Sigmoid colon (tissue), 4 donors: Measurements from ENCODE around the gene EFCAB10.

Source experiments
- EP300 ChIP-seq, 4 donors: sonication (generic); formaldehyde crosslinking; IDR thresholded peaks; one replicate each; pipeline ENCODE4 v1.6.1; 2017; ENCODE audit warnings: antibody characterized with exemption in 4 of 4
- POLR2A ChIP-seq, 2 donors: fragments of 450-650 bp; IDR thresholded peaks; one replicate each; pipeline ENCODE4 v1.6.1; 2016; ENCODE audit warnings: antibody characterized with exemption in 2 of 2, mild to moderate bottlenecking in 2 of 2, moderate library complexity in 2 of 2
- POLR2AphosphoS5 ChIP-seq, 4 donors: sonication (generic); formaldehyde crosslinking; IDR thresholded peaks; one replicate each; pipeline ENCODE4 v1.6.1; 2017; ENCODE audit warnings: antibody characterized with exemption in 4 of 4
- TF ChIP-seq, protein P1 (sequence below), 4 experiments: fragments of 450-650 bp in 3 of 4; fragments of 200-600 bp in 1 of 4; IDR thresholded peaks; one replicate each; pipeline ENCODE4 v1.5.1; 2016 to 2019; ENCODE audit warnings: antibody characterized with exemption in 4 of 4, mild to moderate bottlenecking in 3 of 4, moderate library complexity in 2 of 4

DNA sequence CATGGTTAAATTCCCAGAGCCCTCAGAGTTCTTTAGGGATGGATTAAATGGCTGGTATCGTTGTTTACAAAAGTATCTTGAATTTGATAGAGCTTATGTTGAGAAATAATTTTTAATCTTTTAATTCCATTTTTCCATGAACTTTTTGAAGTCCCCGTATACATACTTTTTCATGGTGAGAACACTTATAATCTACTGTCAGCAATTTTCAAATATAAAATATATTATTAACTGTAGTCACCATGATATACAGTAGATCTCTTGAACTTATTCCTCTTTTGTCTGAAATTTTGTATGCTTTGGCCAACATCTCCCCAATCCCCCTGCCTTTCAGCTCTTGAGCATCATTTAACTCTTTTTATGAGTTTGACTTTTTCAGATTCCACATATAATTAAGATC is 9.4 kb downstream of the EFCAB10 start:
- TF ChIP-seq, protein P1, sequence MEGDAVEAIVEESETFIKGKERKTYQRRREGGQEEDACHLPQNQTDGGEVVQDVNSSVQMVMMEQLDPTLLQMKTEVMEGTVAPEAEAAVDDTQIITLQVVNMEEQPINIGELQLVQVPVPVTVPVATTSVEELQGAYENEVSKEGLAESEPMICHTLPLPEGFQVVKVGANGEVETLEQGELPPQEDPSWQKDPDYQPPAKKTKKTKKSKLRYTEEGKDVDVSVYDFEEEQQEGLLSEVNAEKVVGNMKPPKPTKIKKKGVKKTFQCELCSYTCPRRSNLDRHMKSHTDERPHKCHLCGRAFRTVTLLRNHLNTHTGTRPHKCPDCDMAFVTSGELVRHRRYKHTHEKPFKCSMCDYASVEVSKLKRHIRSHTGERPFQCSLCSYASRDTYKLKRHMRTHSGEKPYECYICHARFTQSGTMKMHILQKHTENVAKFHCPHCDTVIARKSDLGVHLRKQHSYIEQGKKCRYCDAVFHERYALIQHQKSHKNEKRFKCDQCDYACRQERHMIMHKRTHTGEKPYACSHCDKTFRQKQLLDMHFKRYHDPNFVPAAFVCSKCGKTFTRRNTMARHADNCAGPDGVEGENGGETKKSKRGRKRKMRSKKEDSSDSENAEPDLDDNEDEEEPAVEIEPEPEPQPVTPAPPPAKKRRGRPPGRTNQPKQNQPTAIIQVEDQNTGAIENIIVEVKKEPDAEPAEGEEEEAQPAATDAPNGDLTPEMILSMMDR (IDR thresholded peaks at IDR 0.05): no peak
- TF ChIP-seq POLR2A (IDR thresholded peaks at IDR 0.05): no peak
- no peak for TF ChIP-seq POLR2AphosphoS5 (IDR thresholded peaks at IDR 0.05)
- TF ChIP-seq EP300 (IDR thresholded peaks at IDR 0.05): no peak
